NB4 (cell line): ENCODE data around the gene SERF1A.
"Not testable (repeated sequence)": the region's sequence is repeated elsewhere in the genome, so short reads cannot be mapped to it uniquely, and the experiment has no call there.

Experiments used
- MAX ChIP-seq: IDR thresholded peaks from 2 replicates; pipeline ENCODE4 v1.6.1; 2011; ENCODE audit warnings: low read depth, low read length
- POLR2A ChIP-seq: IDR thresholded peaks from 2 replicates; pipeline ENCODE4 v1.6.1; 2011; ENCODE audit warnings: mild to moderate bottlenecking; ENCODE audit not compliant: insufficient read length; ENCODE audit errors: extremely low read depth

- TF ChIP-seq MAX, POLR2A: not testable (repeated sequence)
These were observed 33.7 kb upstream of the SERF1A start for GRCh38 chr5:70866778-70867177.
